ENCODE results near the gene NF1.
"Not testable (repeated sequence)": the region's sequence is repeated elsewhere in the genome, so short reads cannot be mapped to it uniquely, and the experiment has no call there.

Gene NF1

GRCh38 chr17:31130286-31131224, 35.8 kb downstream of the NF1 start:
- DNase-seq = no peak

DNA sequence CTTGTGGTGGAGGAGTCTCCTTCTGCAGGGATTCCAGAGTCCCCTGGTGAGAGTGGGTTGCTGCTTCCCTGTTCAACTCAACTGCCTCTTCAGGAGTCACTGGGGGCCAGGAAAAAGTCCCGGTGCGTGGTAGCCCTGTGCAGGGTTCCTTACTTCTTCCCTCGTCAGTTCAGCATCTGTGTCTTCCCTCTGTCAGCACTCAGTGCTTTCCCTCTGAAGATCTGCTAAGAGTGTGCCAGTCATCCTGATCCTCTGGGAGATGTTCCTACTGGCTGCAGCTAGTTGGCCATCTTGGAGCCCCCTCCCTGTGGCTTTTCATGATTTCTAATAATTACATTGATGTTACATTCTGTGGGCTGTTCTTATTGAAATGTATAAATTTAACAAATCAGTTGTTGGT, 36.5 kb downstream of the NF1 start:
- no peak for DNase-seq

DNA sequence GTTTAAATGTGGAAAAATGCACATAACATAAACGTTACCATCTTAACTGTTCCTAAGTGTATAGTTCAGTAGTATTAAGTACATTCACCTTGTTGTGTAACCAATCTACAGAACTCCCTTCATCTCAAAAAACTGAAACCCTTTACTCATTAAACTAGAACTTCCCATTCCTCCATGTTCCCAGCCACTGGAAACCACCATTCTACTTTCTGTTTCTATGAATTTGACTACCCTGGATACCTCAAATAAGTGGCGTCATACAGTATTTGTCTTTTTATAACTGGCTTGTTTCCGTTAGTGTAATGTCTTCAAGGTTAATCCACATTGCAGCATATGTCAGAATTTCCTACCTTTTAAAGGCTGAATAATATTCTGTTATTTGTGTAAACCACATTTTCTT, 38.2 kb downstream of the NF1 start:
- DNase-seq = no peak

DNA sequence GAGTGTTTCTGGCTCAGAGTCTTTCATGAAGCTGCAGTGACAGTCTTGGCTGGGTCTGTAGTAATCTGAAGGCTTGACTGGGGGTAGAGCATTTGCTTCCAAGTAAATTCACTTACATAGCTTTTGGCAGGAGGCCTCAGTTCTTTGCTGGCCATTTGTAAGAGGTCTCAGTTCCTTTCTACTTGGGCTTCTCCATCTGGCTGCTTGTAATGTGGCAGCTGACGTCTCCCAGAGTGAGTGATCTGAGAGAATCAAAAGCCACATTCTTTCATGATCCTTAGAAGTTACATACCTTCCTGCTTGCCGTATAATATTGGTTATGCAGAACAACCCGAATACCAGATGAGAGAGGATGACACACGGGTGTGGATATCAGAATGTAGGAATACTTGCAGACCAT, 39.8 kb downstream of the NF1 start:
- DNase-seq = no peak

DNA sequence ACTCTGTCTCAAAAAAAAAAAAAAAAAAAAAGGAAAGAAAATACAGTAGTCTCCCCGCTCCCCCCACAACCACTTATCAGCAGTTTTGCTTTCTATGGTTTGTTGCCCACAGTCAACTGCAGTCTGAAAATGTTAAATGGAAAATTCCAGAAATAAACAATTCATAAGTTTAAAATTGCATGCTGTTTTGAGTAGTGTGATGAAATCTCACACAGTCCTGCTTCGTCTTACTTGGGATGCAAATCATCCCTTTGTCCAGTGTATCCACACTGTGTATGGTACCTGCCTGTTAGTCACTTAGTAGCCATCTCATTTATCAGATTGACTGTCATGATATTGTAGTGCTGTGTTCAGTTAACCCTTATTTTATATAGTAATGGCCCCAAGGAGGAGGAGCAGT, 41.5 kb downstream of the NF1 start:
- no peak for DNase-seq

GRCh38 chr17:31140111-31140510, 45.3 kb downstream of the NF1 start:
- no peak for DNase-seq

GRCh38 chr17:31144428-31144827, 49.7 kb downstream of the NF1 start:
- no peak for DNase-seq

GRCh38 chr17:31144836-31145235, 50.1 kb downstream of the NF1 start:
- no peak for DNase-seq

- no peak for DNase-seq
These were observed 52.9 kb downstream of the NF1 start for GRCh38 chr17:31147507-31148202.

DNA sequence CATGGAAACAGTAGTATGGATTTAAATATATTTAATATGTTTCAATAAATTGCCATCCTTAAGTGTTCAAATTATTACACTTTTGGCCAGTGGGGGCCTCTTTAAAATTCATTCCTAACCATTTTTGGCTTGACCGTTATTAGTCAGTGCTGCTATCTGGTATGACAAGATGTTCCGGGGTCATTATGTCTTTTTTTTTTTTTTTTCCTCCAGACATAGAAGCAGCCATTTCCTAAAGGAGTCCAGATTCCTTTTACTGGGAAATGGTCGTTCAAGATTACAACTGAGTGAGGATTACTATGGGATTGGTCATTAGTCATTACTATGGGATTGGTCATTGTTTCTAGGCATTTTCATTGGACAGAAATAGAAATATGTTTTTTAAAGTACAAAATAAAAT, 53.4 kb downstream of the NF1 start:
- DNase-seq = no peak

DNA sequence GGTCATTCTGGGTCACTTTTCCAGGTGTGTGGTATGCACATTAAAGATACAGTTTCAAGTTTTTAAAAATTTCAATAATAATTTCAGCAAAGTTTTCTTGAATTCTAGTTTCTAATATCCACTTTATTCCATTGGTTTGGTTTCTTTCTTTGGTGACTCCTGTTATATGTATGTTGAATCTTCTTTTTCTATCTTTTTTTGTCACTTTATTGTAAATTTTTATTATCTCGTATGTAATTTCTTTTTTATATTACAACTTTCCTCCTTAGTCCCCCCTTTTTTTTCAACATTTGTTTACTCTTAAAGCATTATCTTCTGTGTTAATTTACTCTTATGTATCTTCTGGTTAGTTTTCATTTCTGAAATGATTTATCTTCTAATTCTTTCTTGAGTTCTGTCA, 57.5 kb downstream of the NF1 start:
- no peak for DNase-seq

- DNase-seq = no peak
These were observed 60.5 kb downstream of the NF1 start for GRCh38 chr17:31155208-31155810.

DNA sequence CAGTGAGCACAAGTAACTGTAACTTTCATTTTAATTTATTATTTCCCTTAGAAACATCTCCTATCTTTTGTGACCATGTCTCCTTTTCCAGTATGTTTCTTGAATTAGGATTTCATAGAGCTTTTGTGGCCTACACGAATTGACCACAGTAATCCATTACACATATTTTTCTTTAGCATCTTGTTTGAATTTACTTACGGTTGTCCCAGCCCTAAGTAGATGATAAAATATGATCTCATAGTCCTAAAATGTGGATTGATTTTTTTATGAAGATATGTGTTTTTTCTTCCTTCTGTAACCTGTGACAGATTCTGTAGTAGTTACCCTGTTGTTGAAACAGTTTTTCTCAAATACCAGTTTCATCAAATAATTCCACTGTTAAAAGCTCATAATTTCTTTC, 61.5 kb downstream of the NF1 start:
- DNase-seq = no peak

GRCh38 chr17:31156864-31157263, 62.1 kb downstream of the NF1 start:
- DNase-seq = not testable (repeated sequence)

GRCh38 chr17:31158746-31159377, 64.1 kb downstream of the NF1 start:
- no peak for DNase-seq

DNA sequence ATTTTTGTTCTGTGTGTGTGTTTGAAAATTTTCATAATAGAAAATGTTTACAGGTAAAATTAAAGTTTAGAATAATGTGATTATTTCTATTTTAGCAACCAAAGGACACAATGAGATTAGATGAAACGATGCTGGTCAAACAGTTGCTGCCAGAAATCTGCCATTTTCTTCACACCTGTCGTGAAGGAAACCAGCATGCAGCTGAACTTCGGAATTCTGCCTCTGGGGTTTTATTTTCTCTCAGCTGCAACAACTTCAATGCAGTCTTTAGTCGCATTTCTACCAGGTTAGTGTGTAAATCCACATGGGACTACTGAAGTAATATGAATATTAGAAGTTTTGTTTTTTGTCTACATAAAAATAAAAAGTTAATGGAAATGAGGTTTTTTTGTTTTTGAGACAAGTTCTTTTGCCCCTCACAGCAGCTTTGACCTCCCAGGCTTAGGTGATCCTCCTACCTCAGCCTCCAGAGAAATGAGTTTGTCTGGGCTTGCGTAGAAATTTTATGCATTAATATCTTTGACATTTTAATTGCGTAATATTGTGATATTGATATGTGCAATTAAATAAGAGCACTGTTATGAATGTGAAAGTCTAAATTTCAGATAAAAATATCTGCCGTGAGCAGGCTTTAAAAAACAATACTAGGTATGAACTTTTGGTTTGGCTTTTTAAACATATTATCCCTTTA, 68.5 kb downstream of the NF1 start:
- DNase-seq = no peak

- DNase-seq = no peak
These were observed 72.3 kb downstream of the NF1 start for GRCh38 chr17:31167111-31167510.

DNA sequence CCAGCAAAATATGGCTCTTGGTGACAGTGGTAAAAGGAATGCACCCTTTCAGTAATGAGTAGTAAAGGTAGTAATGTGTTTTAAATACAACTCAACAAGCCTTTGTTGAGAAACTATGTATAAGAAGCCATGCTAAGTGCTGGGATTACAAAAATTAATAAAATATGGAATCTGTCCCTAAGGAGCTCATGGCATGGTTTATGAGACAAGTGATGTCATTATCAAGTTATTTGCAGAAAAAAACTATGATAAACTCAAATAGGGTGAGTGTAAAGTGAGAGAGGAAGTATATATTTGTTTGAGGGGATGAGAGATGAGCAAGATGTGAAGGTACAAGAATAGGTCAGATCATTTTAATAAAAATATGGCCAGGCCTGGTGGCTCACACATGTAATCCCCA, 76.9 kb downstream of the NF1 start:
- no peak for DNase-seq

DNA sequence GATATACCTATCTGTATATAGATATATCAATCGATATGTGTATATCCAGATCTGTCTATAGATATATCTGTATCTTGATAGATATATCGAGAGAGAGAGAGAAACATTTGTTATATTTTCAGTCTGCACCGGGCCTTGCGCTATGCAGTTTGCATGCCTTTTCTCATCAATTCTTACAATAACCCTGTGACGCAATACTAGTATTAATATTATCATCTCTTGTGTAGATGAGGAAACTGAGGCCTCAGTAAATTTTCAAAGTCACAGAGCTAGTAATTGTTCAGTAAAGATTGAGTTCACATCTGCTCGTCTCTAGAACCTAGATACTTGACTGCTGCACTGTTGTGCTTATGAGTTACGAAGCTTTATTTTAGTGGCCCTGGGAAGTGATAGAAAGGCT, 77.6 kb downstream of the NF1 start:
- DNase-seq = no peak

DNA sequence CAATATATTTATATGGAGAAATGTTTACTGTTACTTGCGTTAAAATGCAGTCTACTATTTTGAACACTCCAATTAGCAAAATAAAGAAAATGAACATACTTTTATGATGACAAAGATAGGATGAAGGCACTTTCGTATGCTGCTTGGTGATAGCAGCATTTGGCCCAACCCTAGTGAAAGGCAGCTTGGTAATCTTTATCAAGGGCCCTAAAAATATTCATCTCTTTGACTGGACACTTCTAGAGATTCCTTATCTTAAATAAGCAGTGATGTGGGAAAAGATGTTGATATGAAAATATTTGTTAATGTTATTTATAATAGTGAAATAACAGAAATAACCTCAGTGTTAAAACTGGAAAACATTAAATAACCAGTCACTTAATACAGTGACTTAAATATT, 79.4 kb downstream of the NF1 start:
- DNase-seq = no peak

GRCh38 chr17:31175237-31175636, 80.5 kb downstream of the NF1 start:
- no peak for DNase-seq

- DNase-seq = not testable (repeated sequence)
These were observed 81.4 kb downstream of the NF1 start for GRCh38 chr17:31176143-31176542.

DNA sequence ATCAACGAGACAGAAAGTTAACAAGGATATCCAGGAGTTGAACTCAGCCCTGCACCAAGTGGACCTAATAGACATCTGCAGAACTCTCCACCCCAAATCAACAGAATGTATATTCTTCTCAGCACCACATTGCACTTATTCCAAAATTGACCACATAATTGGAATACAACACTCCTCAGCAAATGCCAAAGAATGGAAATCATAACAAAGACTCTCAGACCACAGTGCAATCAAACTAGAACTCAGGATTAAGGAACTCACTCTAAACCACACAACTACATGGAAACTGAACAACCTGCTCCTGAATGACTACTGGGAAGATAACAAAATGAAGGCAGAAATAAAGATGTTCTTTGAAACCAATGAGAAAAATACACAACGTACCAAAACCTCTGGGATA, 84.2 kb downstream of the NF1 start:
- DNase-seq = not testable (repeated sequence)

Data from NCI-H345 (cell line).